Common myeloid progenitor, CD34-positive (primary cell): ENCODE measurements around the gene TLDC2.

Experiments
- CTCF ChIA-PET: fragments of 350-600 bp; sonication (Branson Sonifier 250); formaldehyde crosslinking; loops from one replicate; lab custom pipeline; 2021; ENCODE audit warnings: antibody characterized with exemption; lab: Charles Lee
- POLR2A ChIA-PET: fragments of 350-600 bp; sonication (Branson Sonifier 250); formaldehyde crosslinking; loops from one replicate; lab custom pipeline; 2021; ENCODE audit warnings: antibody characterized with exemption; lab: Charles Lee
- DNase-seq, 3 donors: peaks; one replicate each; pipeline versions ENCODE4 v3.0.0 to v3.0.0-alpha.2; 2013
- H3K27ac ChIP-seq, 2 experiments: 1 replicate in 1 of 2; 2 replicates in 1 of 2; pipeline ENCODE4 v1.7.0; 2013; ENCODE audit warnings: inconsistent platforms in 2 of 2, low read length in 2 of 2, mild to moderate bottlenecking in 2 of 2, low read depth in 1 of 2, moderate library complexity in 1 of 2; ENCODE audit not compliant: severe bottlenecking in 2 of 2, insufficient read depth in 1 of 2, poor library complexity in 1 of 2
- H3K27me3 ChIP-seq, 5 experiments: replicated peaks in 2 of 5; 1 replicate in 3 of 5; 2 replicates in 2 of 5; pipeline versions ENCODE4 v1.6.1 to v1.7.0; 2013; ENCODE audit warnings: low read length in 4 of 5, mild to moderate bottlenecking in 2 of 5, moderate library complexity in 2 of 5, inconsistent platforms in 1 of 5; ENCODE audit not compliant: insufficient read depth in 5 of 5, control insufficient read depth in 4 of 5
- H3K36me3 ChIP-seq, 4 experiments: 1 replicate in 2 of 4; 2 replicates in 2 of 4; pipeline versions ENCODE4 v1.6.1 to v1.7.0; 2013; ENCODE audit warnings: low read length in 3 of 4, control low read depth in 1 of 4, mild to moderate bottlenecking in 1 of 4; ENCODE audit not compliant: control insufficient read depth in 4 of 4, insufficient read depth in 4 of 4
- H3K4me1 ChIP-seq, 4 experiments: 1 replicate in 3 of 4; 2 replicates in 1 of 4; pipeline versions ENCODE4 v1.6.1 to v1.7.1; 2013; ENCODE audit warnings: low read length in 3 of 4, mild to moderate bottlenecking in 3 of 4, control low read depth in 1 of 4, inconsistent platforms in 1 of 4, moderate library complexity in 1 of 4; ENCODE audit not compliant: control insufficient read depth in 4 of 4, insufficient read depth in 4 of 4; ENCODE audit errors: control extremely low read depth in 1 of 4
- H3K4me3 ChIP-seq, 7 experiments: 1 replicate in 4 of 7; 2 replicates in 3 of 7; pipeline versions ENCODE4 v1.5.1 to v1.7.0; 2013; ENCODE audit warnings: mild to moderate bottlenecking in 7 of 7, low read length in 6 of 7, moderate library complexity in 6 of 7, inconsistent platforms in 2 of 7, low read depth in 2 of 7, control low read depth in 1 of 7; ENCODE audit not compliant: insufficient read depth in 4 of 7, control insufficient read depth in 1 of 7; ENCODE audit errors: extremely low read depth in 1 of 7
- H3K9me3 ChIP-seq, 5 experiments: 1 replicate in 4 of 5; 2 replicates in 1 of 5; pipeline versions ENCODE4 v1.6.1 to v1.7.1; 2013; ENCODE audit warnings: low read length in 4 of 5, mild to moderate bottlenecking in 2 of 5, inconsistent platforms in 1 of 5, low read depth in 1 of 5, moderate library complexity in 1 of 5; ENCODE audit not compliant: control insufficient read depth in 4 of 5, insufficient read depth in 2 of 5; ENCODE audit errors: control extremely low read depth in 1 of 5
- WGBS: methylation state at CpG from one replicate; pipeline ENCODE4 v1.1.5; 2013; ENCODE audit not compliant: insufficient coverage; 5-methylcytosine and 5-hydroxymethylcytosine counted together

The TLDC2 gene

GRCh38 chr20:36886859-36887751 is 11.2 kb downstream of the TLDC2 start:
- WGBS, result 40% methylated on average over 15 of the region's 24 CpGs
- H3K36me3 ChIP-seq, result peaks cover 0 to 14% (median 0%) of the 10 kb centered on the region in 4 experiments
- peaks cover 0 to 6% (median 0%) of the 10 kb centered on the region in 4 experiments for H3K4me1 ChIP-seq
- no peaks in the 10 kb centered on the region for H3K27me3 ChIP-seq
- H3K9me3 ChIP-seq, result no peaks in the 10 kb centered on the region
- ChIA-PET CTCF (interaction anchor here (0.6 to 2.8 kb wide), 21 partner anchors 8 to 381 kb away, joined by 3 to 17 read pairs (median 3); partner anchors contain the start of gene TLDC2), POLR2A (interaction anchor here (0.6 kb wide), 1 partner anchor 13 kb away, joined by 7 read pairs; no protein-coding TSS in a partner anchor)
- peak; percentile 70 to 85 (median 76) for DNase-seq
- H3K27ac ChIP-seq, result no peak overlapping the region
- peak overlapping the region in 1 of 7 experiments; percentile 45 for H3K4me3 ChIP-seq

DNA sequence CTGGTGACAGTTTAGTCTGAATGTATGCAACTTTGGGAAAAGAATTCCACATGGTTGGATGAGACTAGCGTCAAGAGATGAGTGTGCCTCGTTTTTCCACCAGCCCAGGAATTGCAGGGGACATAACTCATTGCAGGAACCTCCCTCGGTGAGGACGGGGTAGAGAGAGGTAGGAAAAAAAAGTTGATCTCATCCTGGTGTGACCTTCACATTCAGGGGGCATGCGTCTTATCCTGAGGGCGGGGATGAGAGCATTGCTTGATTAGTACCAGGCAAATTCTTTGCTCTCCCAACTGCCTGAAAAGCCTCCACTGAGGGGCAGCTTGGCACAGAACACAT is 11.8 kb downstream of the TLDC2 start:
- WGBS, result 81% methylated on average over 6 of the region's 6 CpGs
- Histone ChIP-seq H3K4me3 (no peak overlapping the region), H3K4me1 (peaks cover 0 to 6% (median 0%) of the 10 kb centered on the region in 4 experiments), H3K27ac (no peak overlapping the region), H3K36me3 (peaks cover 0 to 17% (median 0%) of the 10 kb centered on the region in 4 experiments), H3K27me3 (no peaks in the 10 kb centered on the region), H3K9me3 (no peaks in the 10 kb centered on the region)
- no peak for DNase-seq
- CTCF ChIA-PET, result interaction anchor here (0.7 to 2.8 kb wide), 8 partner anchors 11 to 1319 kb away, joined by 3 to 17 read pairs (median 4); no protein-coding TSS in a partner anchor
- POLR2A ChIA-PET, result no interaction called here

- Histone ChIP-seq H3K4me3 (no peak overlapping the region), H3K4me1 (peaks cover 0 to 6% (median 0%) of the 10 kb centered on the region in 4 experiments), H3K27ac (no peak overlapping the region), H3K9me3 (no peaks in the 10 kb centered on the region), H3K27me3 (no peaks in the 10 kb centered on the region), H3K36me3 (peaks cover 0 to 26% (median 0%) of the 10 kb centered on the region in 4 experiments)
- WGBS, result 98% methylated on average over 7 of the region's 15 CpGs
- ChIA-PET POLR2A (no interaction called here), CTCF (interaction anchor here (0.6 to 2.8 kb wide), 7 partner anchors 16 to 276 kb away, joined by 3 to 7 read pairs (median 3); no protein-coding TSS in a partner anchor)
- DNase-seq, result no peak
These were observed 13.1 kb downstream of the TLDC2 start for GRCh38 chr20:36888880-36889516.

GRCh38 chr20:36890586-36890985 is 14.6 kb downstream of the TLDC2 start:
- Histone ChIP-seq H3K36me3 (peaks cover 0 to 26% (median 0%) of the 10 kb centered on the region in 4 experiments), H3K27me3 (no peaks in the 10 kb centered on the region), H3K4me3 (no peak overlapping the region), H3K9me3 (no peaks in the 10 kb centered on the region), H3K27ac (no peak overlapping the region), H3K4me1 (peaks cover 0 to 6% (median 0%) of the 10 kb centered on the region in 4 experiments)
- WGBS, result 98% methylated on average over 8 of the region's 9 CpGs
- ChIA-PET CTCF (interaction anchor here (1.2 kb wide), 1 partner anchor 22 kb away, joined by 3 read pairs; no protein-coding TSS in a partner anchor), POLR2A (no interaction called here)
- no peak for DNase-seq

DNA sequence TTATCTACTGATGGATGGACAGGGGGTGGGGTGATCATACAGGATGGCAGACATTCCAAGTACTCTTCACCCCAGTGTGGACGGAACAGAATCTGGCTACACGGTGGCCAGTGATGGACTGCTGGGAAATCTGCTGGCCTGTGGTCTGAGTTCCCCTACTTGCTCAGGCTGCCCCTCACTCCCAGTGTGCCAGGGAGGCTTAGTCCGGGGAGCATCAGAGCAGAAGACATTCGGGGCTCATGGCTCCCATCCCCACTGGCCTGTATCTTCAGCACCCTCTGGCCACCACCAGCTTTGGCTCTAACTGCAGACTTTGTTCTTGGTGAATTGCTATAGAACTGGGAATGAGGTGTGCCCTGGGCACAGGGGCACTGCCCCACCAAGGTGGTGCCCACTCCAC is 15.3 kb downstream of the TLDC2 start:
- no peak overlapping the region for H3K27ac ChIP-seq
- POLR2A ChIA-PET, result no interaction called here

DNA sequence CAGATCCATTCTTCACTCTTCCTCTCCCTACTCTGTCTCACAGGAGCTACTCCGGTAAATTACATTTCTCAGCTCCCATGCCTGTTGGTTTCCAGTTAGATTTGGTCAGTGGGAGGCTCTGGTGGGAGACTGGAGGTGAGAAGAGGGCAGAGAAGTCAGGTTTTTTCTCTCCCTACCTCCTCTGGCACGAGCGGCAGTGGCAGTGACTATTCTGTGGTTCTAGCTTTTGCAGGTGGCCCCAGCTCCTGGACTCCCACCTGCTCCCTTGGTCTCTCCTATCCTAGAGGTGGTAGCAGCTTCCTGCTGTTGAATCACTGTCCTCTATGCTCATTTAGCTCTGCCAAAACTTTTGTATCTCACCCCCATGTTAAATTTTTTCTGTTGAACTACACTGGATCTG is 17.9 kb downstream of the TLDC2 start:
- POLR2A ChIA-PET, result no interaction called here
- no peaks in the 10 kb centered on the region for H3K4me1 ChIP-seq
- no peaks in the 10 kb centered on the region for H3K27me3 ChIP-seq
- CTCF ChIA-PET, result interaction anchor here (1.3 to 1.8 kb wide), 2 partner anchors 8 to 11 kb away, joined by 4 to 5 read pairs; no protein-coding TSS in a partner anchor
- 94% methylated on average over 2 of the region's 3 CpGs for WGBS
- H3K4me3 ChIP-seq, result no peak overlapping the region
- peaks cover 0 to 26% (median 0%) of the 10 kb centered on the region in 4 experiments for H3K36me3 ChIP-seq
- no peak overlapping the region for H3K27ac ChIP-seq
- DNase-seq, result no peak
- no peaks in the 10 kb centered on the region for H3K9me3 ChIP-seq

More for the DNA sequence above, 15.3 kb downstream of the TLDC2 start:
- Histone ChIP-seq H3K27me3 (no peaks in the 10 kb centered on the region), H3K4me3 (no peak overlapping the region), H3K36me3 (peaks cover 0 to 26% (median 0%) of the 10 kb centered on the region in 4 experiments), H3K9me3 (no peaks in the 10 kb centered on the region), H3K4me1 (peaks cover 0 to 6% (median 0%) of the 10 kb centered on the region in 4 experiments)
- no peak for DNase-seq
- 97% methylated on average over 3 of the region's 4 CpGs for WGBS
- CTCF ChIA-PET, result no interaction called here
